Activated T-helper 1 cell treated with anti-CD3 and anti-CD28 coated beads, Interleukin-12 subunit alpha, Interleukin-12 subunit beta, Interleukin-2, Interleukin-4 antibody, amounts not matched to agents 30 ng/mL and 10 ng/mL and 1 ng/mL, durations not matched to agents 14 hours and 24 hours and 36 hours (primary cell): ENCODE results near the gene TCEAL1. TPM values are rescaled to one million over a fixed set of nuclear protein-coding genes. Genes with fewer than 3 reads are reported as not detected.
"Not testable (repeated sequence)": the region's sequence is repeated elsewhere in the genome, so short reads cannot be mapped to it uniquely, and the experiment has no call there.

Experiments
- DNase-seq: peaks from one replicate; pipeline ENCODE4 v3.0.0; 2021; ENCODE audit warnings: low spot score
- H3K27ac Mint-ChIP-seq: one replicate; pipeline ENCODE4 v1.8.0; 2021; ENCODE audit warnings: mild to moderate bottlenecking, mixed read lengths
- H3K27me3 Mint-ChIP-seq: one replicate; pipeline ENCODE4 v1.8.0; 2022; ENCODE audit warnings: mild to moderate bottlenecking, moderate library complexity, mixed read lengths; ENCODE audit not compliant: insufficient read depth
- H3K36me3 Mint-ChIP-seq: one replicate; pipeline ENCODE4 v1.8.0; 2021; ENCODE audit warnings: low read depth, mixed read lengths
- H3K4me1 Mint-ChIP-seq: one replicate; pipeline ENCODE4 v1.8.0; 2021; ENCODE audit warnings: low read depth, mixed read lengths
- H3K4me3 Mint-ChIP-seq: one replicate; pipeline ENCODE4 v1.8.0; 2021; ENCODE audit warnings: mild to moderate bottlenecking, moderate library complexity, mixed read lengths
- H3K9me3 Mint-ChIP-seq: one replicate; pipeline ENCODE4 v1.8.0; 2021; ENCODE audit warnings: mixed read lengths
- intact Hi-C: fragments of 100-400 bp; cut with micrococcal nuclease; formaldehyde crosslinking; loops from one replicate; pipeline ENCODE4 v1.15.1; 2024
- total RNA-seq: library from RNA; stranded (reverse); gene quantifications from 2 replicates; pipeline ENCODE4 v1.2.3, GENCODE V29; 2022

TCEAL1 gene, protein sequence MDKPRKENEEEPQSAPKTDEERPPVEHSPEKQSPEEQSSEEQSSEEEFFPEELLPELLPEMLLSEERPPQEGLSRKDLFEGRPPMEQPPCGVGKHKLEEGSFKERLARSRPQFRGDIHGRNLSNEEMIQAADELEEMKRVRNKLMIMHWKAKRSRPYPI
- 2.6 and 3.5 TPM in 2 replicates for total RNA-seq

DNA sequence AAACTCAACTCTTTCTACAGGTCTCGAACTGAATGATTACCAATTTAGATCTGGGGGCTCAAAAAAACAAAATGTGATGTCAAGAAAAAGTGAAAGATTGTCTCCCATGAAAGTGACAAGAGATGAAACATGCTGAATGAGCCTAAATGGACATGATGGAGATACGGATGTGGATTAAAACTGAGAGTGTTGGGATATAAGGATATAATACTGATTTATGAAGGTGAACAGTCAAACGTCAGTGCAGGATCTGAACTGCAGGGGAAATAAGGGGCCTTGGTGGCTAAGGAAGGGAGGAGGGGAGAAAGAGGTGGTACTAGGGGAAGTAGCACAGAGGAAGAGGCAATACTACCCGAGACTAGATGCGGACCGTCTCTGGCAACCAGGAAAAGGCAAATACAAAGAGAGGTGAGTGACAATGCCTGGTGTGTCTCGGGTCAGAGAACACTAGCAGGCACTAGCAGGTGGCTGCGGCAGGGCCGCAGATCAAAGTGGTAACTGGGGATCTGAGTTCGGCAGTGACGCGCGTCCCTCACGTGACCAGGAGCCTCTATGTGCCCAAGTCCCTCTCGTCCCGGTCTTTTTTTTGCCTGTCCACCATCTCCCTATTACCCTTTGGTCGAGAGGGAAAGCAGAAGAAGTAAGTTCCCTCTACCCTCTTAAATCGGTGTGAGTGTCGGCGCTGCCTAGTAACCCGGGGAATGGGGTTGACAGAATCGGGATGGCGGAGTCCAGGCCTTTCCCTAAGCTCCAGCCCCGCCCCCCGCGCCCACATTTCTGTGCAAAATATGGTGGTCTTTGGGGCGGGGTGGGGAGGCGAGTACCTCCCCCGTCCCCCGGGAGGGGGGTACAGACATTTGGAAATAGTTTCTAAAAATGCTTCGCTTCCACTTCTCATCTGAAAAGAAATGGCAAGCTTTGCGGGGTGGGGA lies at the start of gene TCEAL1:
Gene TCEAL1, plus strand, starts transcription at position 590 of the 932 bp plus-strand sequence. CDS start 942 bp downstream, outside the sequence.
- H3K36me3 Mint-ChIP-seq = peaks cover 1% of the 10 kb centered on the region
- no peaks in the 10 kb centered on the region for H3K27me3 Mint-ChIP-seq
- no peaks in the 10 kb centered on the region for H3K9me3 Mint-ChIP-seq
- peak within 1 kb of the TSS; percentile 85 for H3K4me3 Mint-ChIP-seq
- DNase-seq = no peak
- H3K27ac Mint-ChIP-seq = peak within 1 kb of the TSS; percentile 34
- intact Hi-C loops = loop anchor here (5.0 kb wide), 1 partner anchor 54 kb away; no protein-coding TSS in a partner anchor
- H3K4me1 Mint-ChIP-seq = peaks cover 16% of the 10 kb centered on the region

DNA sequence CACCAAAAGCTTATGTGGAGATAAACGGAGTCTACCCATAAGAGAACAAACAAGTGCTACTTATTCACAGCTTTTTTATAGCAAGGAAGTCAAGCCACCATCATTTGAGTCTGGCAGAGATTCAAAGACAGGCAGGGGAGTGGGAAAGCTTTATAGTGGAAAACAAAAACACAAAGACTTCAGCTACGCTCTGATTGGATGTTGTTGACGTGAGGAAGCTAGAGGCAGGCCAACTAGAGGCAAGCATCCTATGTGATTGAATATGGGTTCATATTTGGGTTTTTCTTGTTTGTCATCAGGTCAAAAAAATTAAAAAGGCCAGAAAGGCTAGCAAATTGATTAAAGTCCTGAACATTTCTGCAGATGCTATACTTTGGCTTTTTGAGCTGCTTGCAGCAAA lies 44.2 kb upstream of the TCEAL1 start:
- H3K27ac Mint-ChIP-seq = no peak overlapping the region
- no peaks in the 10 kb centered on the region for H3K36me3 Mint-ChIP-seq
- H3K27me3 Mint-ChIP-seq = peaks cover 15% of the 10 kb centered on the region
- no peaks in the 10 kb centered on the region for H3K4me1 Mint-ChIP-seq
- intact Hi-C loops = no loop called here
- no peak for DNase-seq
- peak overlapping the region; percentile 42 for H3K4me3 Mint-ChIP-seq
- H3K9me3 Mint-ChIP-seq = no peaks in the 10 kb centered on the region

DNA sequence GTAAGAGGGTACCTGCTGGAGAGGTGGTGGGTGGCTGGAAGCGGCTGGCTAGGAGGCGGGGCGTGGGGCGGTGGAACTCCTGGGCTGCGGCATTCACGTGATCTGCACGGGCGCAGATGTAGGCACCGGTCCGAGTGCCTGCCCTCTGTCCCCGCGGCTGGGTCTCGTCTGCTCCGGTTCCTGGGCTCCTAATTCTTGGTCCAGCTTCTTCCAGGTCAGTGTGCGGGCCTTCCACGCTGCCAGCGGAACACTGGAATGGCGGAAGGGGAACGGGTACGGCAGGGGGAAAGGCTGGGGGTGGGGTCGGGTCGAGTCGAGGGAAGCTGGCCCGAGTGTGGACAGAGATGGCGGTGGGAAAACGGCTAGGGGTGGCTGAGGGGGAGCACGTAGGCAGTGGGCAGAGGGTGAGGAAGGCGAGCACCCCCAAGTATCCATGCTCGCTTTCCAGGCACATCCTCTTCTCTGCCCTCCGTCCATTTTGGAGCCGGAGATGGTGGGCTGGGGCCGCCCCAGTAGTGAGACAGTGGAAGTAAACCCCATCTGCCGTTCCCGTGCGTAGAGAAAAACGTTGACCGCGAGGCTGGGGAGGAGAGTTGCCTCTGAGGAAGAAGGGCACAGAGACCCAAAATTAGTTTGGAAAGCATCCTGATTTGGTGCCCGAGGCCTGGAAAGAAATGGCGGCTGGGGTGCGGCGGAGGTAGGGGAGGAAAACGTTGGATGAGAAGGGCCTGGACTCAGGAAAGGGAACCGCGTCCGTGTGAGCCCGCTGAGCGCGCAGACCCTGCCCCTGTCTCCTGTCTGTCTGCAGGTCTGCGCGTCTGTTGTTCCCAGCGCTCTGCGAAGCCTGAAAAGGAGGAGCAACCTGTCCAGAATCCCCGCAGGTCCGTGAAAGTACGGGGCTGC lies 43.1 kb upstream of the TCEAL1 start, which contains the start of gene TCEAL4:
Gene TCEAL4, plus strand, starts transcription at position 105 of the 903 bp plus-strand sequence. CDS start 1,161 bp downstream, outside the sequence.
- H3K9me3 Mint-ChIP-seq = no peaks in the 10 kb centered on the region
- H3K27me3 Mint-ChIP-seq = peaks cover 12% of the 10 kb centered on the region
- H3K4me1 Mint-ChIP-seq = no peaks in the 10 kb centered on the region
- intact Hi-C loops = no loop called here
- DNase-seq = no peak
- peak within 1 kb of the TSS; percentile 18 for H3K27ac Mint-ChIP-seq
- H3K36me3 Mint-ChIP-seq = no peaks in the 10 kb centered on the region
- H3K4me3 Mint-ChIP-seq = peak within 1 kb of the TSS; percentile 79

DNA sequence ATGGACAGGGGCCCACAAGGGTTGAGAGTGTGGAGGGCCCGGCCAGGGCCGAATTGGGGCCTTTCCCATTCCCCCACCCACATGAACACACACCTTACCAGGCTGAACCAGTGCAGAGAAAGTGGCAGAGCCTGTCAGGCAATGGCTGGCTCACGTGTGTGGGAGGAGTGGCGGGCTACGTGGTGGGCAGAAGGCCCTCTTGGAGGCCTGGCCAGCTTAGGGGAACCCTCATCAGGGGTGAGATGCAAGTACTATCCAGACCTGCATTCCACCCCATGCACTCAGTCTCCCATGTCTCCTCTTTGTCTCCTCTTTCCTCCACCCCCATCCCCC lies 42.5 kb upstream of the TCEAL1 start:
- H3K4me1 Mint-ChIP-seq = no peaks in the 10 kb centered on the region
- peak overlapping the region; percentile 79 for H3K4me3 Mint-ChIP-seq
- no peak overlapping the region for H3K27ac Mint-ChIP-seq
- H3K27me3 Mint-ChIP-seq = peaks cover 11% of the 10 kb centered on the region
- no peak for DNase-seq
- no peaks in the 10 kb centered on the region for H3K36me3 Mint-ChIP-seq
- intact Hi-C loops = no loop called here
- H3K9me3 Mint-ChIP-seq = no peaks in the 10 kb centered on the region

DNA sequence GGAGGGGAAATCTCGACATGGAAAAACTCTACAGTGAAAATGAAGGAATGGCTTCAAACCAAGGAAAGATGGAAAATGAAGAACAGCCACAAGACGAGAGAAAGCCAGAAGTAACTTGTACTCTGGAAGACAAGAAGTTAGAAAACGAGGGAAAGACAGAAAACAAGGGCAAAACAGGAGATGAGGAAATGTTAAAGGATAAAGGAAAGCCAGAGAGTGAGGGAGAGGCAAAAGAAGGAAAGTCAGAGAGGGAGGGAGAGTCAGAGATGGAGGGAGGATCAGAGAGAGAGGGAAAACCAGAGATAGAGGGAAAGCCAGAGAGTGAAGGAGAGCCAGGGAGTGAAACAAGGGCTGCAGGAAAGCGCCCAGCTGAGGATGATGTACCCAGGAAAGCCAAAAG lies 42.1 kb upstream of the TCEAL1 start:
- Mint-ChIP-seq H3K27me3 (peaks cover 11% of the 10 kb centered on the region), H3K4me1 (no peaks in the 10 kb centered on the region), H3K36me3 (no peaks in the 10 kb centered on the region), H3K9me3 (no peaks in the 10 kb centered on the region), H3K4me3 (peak overlapping the region; percentile 17), H3K27ac (no peak overlapping the region)
- intact Hi-C loops = no loop called here
- DNase-seq = no peak

DNA sequence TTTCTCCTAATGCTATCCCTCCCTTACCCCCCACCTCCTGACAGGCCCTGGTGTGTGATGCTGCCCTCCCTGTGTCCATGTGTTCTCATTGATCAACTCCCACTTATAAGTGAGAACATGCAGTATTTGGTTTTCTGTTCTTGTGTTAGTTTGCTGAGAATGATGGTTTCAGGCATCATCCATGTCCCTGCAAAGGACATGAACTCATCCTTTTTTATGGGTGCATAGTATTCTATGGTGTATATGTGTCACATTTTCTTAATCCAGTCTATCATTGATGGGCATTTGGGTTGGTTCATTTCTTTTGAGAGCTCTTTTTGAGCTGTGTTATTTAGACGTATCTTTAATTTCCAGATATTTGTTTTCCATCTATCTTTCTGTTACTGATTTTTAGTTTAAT lies 36.5 kb upstream of the TCEAL1 start:
- H3K27ac Mint-ChIP-seq, DNase-seq, H3K9me3 Mint-ChIP-seq, intact Hi-C loops, H3K4me3 Mint-ChIP-seq, H3K36me3 Mint-ChIP-seq, H3K27me3 Mint-ChIP-seq, H3K4me1 Mint-ChIP-seq: not testable (repeated sequence)

DNA sequence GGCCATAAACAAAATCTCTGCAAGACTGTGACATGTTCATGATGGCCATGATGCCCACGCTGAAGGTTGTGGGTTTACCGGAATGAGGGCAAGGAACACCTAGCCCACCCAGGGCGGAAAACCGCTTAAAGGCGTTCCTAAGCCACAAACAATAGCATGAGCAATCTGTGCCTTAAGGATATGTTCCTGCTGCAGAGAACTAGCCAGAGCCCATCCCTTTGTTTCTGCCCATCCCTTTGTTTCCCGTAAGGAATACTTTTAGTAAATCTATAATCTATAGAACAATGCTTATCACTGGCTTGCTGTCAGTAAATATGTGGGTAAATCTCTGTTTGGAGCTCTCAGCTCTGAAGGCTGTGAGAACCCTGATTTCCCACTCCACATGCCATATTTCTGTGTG lies 33.6 kb upstream of the TCEAL1 start:
- H3K4me3 Mint-ChIP-seq, DNase-seq, H3K4me1 Mint-ChIP-seq, H3K27me3 Mint-ChIP-seq, H3K27ac Mint-ChIP-seq, intact Hi-C loops, H3K9me3 Mint-ChIP-seq, H3K36me3 Mint-ChIP-seq: not testable (repeated sequence)

DNA sequence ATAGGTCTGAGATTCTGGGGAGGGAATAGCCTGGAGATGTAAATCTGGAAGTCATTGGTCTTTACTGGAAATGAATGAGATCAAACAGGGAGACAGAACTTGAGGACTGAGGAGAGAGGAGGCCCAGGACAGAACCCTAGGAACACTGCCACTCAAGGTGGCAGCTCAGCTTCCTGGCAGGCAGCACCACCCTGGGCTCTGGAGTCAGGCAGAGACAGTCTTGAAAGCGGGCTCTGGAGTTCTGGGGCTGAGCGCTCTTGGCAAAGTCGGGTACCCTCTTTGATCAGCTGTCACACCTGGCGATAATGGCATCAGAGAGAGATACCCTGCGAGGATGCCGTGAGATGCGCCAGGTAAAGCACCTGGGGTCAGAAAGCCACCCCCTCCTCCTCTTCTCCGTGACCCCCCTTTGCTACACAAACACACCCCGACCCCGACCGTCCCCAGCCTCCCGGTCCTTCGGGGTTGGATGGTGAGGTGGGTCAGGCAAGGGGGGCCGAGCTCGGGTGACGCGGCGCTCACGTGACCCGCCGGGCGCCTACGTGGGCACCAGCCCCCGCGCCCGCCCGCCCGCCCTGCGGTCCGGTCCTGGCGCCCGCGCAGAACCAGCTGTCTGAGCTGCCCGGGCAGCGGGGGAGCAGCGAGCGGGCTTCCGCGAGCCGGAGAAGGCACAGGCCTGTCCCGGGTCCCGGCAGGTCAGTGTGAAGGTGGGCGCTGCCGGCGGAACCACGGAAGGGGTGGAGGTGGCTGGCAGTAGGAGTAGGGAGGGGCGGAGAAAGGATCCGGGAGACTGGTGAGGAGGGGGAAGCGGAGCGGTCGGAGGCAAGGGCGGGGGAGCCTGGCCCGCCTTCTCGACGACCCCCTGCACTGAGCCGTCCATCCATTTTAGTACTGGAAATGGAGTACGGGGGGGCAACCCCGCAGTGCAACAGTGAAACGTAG lies 21.1 kb upstream of the TCEAL1 start, which contains the start of gene TCEAL3:
Gene TCEAL3, plus strand, starts transcription at position 600 of the 942 bp plus-strand sequence. CDS start 1,102 bp downstream, outside the sequence.
- Mint-ChIP-seq H3K9me3 (no peaks in the 10 kb centered on the region), H3K27me3 (peaks cover 16% of the 10 kb centered on the region), H3K4me3 (peak within 1 kb of the TSS; percentile 68), H3K4me1 (no peaks in the 10 kb centered on the region), H3K36me3 (no peaks in the 10 kb centered on the region), H3K27ac (no peak within 1 kb of the TSS)
- intact Hi-C loops = no loop called here
- no peak for DNase-seq

DNA sequence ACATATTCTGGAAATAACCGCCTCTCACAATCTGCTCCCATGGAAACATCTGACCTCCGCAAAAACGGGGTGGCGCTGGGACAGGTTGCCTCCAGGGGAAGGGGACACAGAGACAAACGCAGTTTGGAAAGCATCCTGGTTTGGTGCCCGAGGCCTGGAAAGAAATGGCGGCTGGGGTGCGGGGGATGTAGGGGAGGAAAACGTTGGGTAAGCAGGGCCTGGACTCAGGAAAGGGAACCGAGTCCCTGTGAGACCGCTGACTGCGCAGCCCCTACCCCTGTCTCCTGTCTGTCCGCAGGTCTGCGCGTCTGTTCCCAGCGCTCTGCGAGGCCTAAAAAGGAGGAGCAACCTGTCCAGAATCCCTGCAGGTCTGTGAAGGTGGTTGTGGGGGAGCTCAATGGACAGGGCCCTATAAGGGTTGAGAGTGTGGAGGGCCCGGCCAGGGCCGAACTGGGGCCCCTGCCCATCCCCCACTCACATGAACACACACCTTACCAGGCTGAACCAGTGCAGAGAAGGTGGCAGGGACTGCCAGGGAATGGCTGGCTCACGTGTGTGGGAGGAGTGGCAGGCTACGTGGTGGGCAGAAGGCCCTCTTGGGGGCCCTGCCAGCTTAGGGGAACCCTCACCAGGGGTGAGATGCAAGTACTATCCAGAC lies 20.3 kb upstream of the TCEAL1 start:
- peaks cover 16% of the 10 kb centered on the region for H3K27me3 Mint-ChIP-seq

DNA sequence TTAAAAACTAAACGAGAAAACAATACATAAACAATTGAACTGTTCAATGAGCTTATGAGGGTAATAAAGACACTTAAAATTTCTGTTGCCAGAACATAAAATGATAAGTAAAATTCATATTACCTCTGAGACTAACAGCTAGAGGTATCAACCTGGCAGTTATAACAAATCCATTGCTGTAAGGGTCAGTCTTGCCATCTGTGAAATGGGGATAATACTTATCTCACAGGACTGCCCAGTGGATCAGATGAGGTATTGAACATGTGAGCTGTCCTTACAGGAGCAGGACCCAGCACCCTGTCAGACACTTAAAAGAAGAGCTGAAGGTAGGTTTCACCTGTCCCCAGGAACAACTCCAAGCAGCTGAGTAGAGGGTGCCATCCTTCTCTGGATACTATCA lies 18.5 kb upstream of the TCEAL1 start:
- Mint-ChIP-seq H3K9me3 (no peaks in the 10 kb centered on the region), H3K27ac (no peak overlapping the region), H3K4me3 (no peak overlapping the region), H3K4me1 (no peaks in the 10 kb centered on the region), H3K27me3 (peaks cover 16% of the 10 kb centered on the region), H3K36me3 (no peaks in the 10 kb centered on the region)
- no peak for DNase-seq
- intact Hi-C loops = no loop called here

More for the DNA sequence above, 20.3 kb upstream of the TCEAL1 start:
- H3K9me3 Mint-ChIP-seq = no peaks in the 10 kb centered on the region
- no peak overlapping the region for H3K27ac Mint-ChIP-seq
- H3K4me1 Mint-ChIP-seq = no peaks in the 10 kb centered on the region
- DNase-seq = no peak
- intact Hi-C loops = no loop called here
- no peaks in the 10 kb centered on the region for H3K36me3 Mint-ChIP-seq
- H3K4me3 Mint-ChIP-seq = peak overlapping the region; percentile 7

DNA sequence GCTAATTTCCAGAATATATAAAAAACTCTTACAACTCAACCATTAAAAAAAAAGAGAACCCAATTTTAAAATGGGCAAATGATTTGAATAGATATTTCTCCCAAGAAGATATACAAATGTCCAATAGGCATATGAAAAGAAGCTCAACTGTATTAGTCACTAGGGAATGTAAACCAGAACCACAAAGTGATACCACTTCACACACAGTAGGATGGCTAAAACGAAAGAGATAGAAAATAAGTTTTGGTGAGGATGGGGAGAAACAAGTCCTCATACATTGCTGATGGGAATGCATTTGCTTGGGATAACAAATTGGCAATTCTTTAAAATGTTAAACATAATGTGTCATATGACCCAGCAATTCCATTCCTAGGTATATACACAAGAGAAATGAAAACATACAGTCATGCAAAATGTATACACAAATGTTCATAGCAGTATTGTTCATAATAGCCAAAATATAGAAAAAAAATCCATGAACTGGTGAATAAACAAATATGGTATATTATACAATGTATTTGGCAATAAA lies 15.3 kb upstream of the TCEAL1 start:
- no peaks in the 10 kb centered on the region for H3K36me3 Mint-ChIP-seq
- H3K4me1 Mint-ChIP-seq = no peaks in the 10 kb centered on the region
- H3K4me3 Mint-ChIP-seq = no peak overlapping the region
- intact Hi-C loops = no loop called here
- H3K27ac Mint-ChIP-seq = no peak overlapping the region
- no peaks in the 10 kb centered on the region for H3K9me3 Mint-ChIP-seq
- DNase-seq = no peak
- H3K27me3 Mint-ChIP-seq = peaks cover 5% of the 10 kb centered on the region
